Thyroid gland (tissue), 4 donors: Measurements from ENCODE around the gene ADAP1.

Source experiments
- CTCF ChIP-seq, 6 experiments: fragments of 200-600 bp in 3 of 6; fragments of 450-650 bp in 3 of 6; sonication (generic) in 3 of 6; IDR thresholded peaks; one replicate each; pipeline ENCODE4 v1.5.1; 2016 to 2019; ENCODE audit warnings: antibody characterized with exemption in 6 of 6, mild to moderate bottlenecking in 2 of 6, inconsistent platforms in 1 of 6, moderate library complexity in 1 of 6
- POLR2A ChIP-seq, 2 donors: fragments of 450-650 bp; IDR thresholded peaks; one replicate each; pipeline ENCODE4 v1.6.1; 2017; ENCODE audit warnings: antibody characterized with exemption in 2 of 2, mild to moderate bottlenecking in 2 of 2, moderate library complexity in 1 of 2

DNA sequence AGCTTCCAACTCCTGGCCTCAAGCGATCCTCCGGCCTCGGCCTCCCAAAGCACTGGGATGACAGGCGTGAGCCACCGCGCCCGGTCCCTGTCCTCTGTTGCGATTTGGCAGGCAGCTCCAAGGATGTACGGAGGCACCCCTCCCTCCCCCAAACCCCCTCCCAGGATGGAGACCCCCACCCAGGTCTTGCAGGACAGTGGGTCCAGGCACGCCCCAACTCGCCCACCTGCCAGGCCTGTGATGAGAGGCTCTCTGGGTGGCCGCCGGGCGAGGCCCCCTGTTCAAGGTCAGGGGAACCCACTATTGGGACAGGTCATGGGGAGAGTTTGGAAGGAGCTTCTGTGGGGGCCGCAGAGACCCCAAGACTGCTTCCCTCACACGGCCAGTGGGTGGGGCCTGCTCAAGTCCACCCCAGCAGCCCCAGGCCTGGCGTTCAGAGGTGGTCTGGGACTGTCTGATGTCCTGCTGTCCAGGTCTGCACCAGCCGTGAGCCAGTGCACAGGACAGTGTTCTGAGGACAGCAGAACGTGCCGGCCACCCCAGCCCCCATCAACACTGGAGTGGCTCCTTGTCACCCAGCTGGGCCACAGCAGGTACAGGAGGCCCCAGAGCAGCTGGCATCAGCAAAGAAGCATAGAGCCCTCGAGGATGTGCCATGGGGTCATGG, 2.5 kb downstream of the ADAP1 start:
- TF ChIP-seq CTCF (IDR thresholded peaks at IDR 0.05) (no peak), POLR2A (IDR thresholded peaks at IDR 0.05) (no peak)
